ENCODE data around the gene SNRPB.

The SNRPB gene

DNA sequence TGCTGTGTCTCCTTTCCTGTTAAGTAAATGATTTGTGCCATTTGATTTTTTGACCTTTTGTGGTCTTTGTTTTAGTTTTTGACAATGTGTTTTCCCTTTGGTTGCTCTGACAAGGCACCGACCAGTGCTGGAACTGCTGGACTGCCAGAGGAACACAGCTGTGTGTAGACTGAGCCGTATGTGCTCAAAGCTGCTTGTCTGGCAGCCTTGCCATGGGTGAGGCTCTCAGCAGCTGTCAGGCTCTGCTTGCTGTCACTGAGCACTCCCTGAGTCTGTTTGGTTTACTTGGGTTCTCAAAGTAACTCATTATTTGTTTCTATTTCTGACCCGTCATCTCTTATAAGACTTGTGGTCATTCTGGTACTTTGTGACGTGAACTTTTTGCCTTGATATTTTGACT lies 15.1 kb upstream of the SNRPB start:
- no peaks in the 10 kb centered on the region for H3K9me2 ChIP-seq (replicated peaks; ENCODE audit: insufficient read depth, low read length)
- H4K20me1 ChIP-seq (ENCODE audit: low read depth, low read length), result no peaks in the 10 kb centered on the region
- no peaks in the 10 kb centered on the region for H3K9me3 ChIP-seq (ENCODE audit: insufficient read depth, low read length)
- no peak overlapping the region for H3K4me3 ChIP-seq (ENCODE audit: insufficient read depth, low read length, poor library complexity, severe bottlenecking)
- TF ChIP-seq EZH2phosphoT487 (conservative IDR thresholded peaks at IDR 0.05; ENCODE audit: low read length), result no peak
- TF ChIP-seq, protein P1, sequence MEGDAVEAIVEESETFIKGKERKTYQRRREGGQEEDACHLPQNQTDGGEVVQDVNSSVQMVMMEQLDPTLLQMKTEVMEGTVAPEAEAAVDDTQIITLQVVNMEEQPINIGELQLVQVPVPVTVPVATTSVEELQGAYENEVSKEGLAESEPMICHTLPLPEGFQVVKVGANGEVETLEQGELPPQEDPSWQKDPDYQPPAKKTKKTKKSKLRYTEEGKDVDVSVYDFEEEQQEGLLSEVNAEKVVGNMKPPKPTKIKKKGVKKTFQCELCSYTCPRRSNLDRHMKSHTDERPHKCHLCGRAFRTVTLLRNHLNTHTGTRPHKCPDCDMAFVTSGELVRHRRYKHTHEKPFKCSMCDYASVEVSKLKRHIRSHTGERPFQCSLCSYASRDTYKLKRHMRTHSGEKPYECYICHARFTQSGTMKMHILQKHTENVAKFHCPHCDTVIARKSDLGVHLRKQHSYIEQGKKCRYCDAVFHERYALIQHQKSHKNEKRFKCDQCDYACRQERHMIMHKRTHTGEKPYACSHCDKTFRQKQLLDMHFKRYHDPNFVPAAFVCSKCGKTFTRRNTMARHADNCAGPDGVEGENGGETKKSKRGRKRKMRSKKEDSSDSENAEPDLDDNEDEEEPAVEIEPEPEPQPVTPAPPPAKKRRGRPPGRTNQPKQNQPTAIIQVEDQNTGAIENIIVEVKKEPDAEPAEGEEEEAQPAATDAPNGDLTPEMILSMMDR (IDR thresholded peaks at IDR 0.05; ENCODE audit: insufficient read depth, low read length, poor library complexity, severe bottlenecking), result no peak
- no peak overlapping the region for H2AFZ ChIP-seq (ENCODE audit: low read depth, low read length, severe bottlenecking)
- H3K27me3 ChIP-seq (ENCODE audit: low read length), result no peaks in the 10 kb centered on the region
- no peak overlapping the region for H3K4me2 ChIP-seq (ENCODE audit: low read depth, low read length, poor library complexity, severe bottlenecking)
- H3F3A ChIP-seq (ENCODE audit: insufficient read depth), result no peaks in the 10 kb centered on the region
- H3K79me2 ChIP-seq (ENCODE audit: insufficient read depth, low read length), result no peaks in the 10 kb centered on the region
- H3K27ac ChIP-seq (ENCODE audit: low read depth, low read length), result no peak overlapping the region
- peaks cover 12% of the 10 kb centered on the region; the same call in 1 of the 2 replicates for H3K36me3 ChIP-seq (ENCODE audit: low read length)
- no peak overlapping the region for H3K9ac ChIP-seq (ENCODE audit: low read length)

DNA sequence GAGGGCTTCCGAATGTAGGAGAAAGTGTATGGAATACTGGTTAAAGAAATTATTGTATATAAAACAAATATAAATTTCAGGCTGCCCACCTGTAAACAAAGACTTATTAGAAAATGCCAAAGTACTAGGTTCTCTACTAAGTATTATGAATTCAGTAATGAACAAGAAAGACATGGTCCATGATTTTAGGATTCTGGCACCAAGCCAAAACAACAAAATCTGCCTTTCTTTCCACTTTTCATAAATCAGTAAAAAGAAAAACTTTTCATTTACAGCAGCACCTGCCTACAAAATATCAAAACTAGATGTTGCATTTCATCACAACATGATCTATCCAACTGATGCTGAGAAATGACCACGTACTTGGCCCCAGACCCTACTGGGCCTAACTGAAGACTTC lies 14.5 kb upstream of the SNRPB start:
- H3F3A ChIP-seq (ENCODE audit: insufficient read depth), result no peaks in the 10 kb centered on the region
- peaks cover 12% of the 10 kb centered on the region; the same call in 1 of the 2 replicates for H3K36me3 ChIP-seq (ENCODE audit: low read length)
- no peaks in the 10 kb centered on the region for H4K20me1 ChIP-seq (ENCODE audit: low read depth, low read length)

DNA sequence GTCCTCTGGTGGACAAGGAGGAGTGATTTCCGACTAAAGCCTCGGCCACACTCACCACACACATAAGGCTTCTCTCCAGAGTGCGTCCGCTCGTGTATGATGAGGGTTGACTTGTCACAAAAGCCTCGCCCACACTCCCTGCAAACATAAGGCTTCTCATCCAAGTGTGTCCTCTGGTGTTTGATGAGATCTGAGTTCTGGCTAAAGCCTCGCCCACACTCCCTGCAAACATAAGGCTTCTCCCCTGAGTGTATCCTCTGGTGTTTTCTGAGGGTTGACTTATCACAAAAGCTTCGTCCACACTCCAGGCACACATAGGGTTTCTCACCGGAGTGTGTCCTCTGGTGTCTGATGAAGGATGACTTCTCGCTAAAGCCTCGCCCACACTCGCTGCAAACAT lies 12.9 kb upstream of the SNRPB start:
- no peaks in the 10 kb centered on the region for H3K9me2 ChIP-seq (replicated peaks; ENCODE audit: insufficient read depth, low read length)
- no peaks in the 10 kb centered on the region for H3K9me3 ChIP-seq (ENCODE audit: insufficient read depth, low read length)
- H4K20me1 ChIP-seq (ENCODE audit: low read depth, low read length), result no peaks in the 10 kb centered on the region
- no peak overlapping the region for H3K9ac ChIP-seq (ENCODE audit: low read length)
- no peak overlapping the region for H3K4me3 ChIP-seq (ENCODE audit: insufficient read depth, low read length, poor library complexity, severe bottlenecking)
- no peak overlapping the region for H2AFZ ChIP-seq (ENCODE audit: low read depth, low read length, severe bottlenecking)
- TF ChIP-seq EZH2phosphoT487 (conservative IDR thresholded peaks at IDR 0.05; ENCODE audit: low read length), result no peak
- TF ChIP-seq, protein P1 (IDR thresholded peaks at IDR 0.05; ENCODE audit: insufficient read depth, low read length, poor library complexity, severe bottlenecking), result no peak
- H3K79me2 ChIP-seq (ENCODE audit: insufficient read depth, low read length), result no peaks in the 10 kb centered on the region
- peaks cover 12% of the 10 kb centered on the region; the same call in 1 of the 2 replicates for H3K36me3 ChIP-seq (ENCODE audit: low read length)
- no peaks in the 10 kb centered on the region for H3F3A ChIP-seq (ENCODE audit: insufficient read depth)
- H3K27ac ChIP-seq (ENCODE audit: low read depth, low read length), result no peak overlapping the region
- no peaks in the 10 kb centered on the region for H3K27me3 ChIP-seq (ENCODE audit: low read length)
- H3K4me2 ChIP-seq (ENCODE audit: low read depth, low read length, poor library complexity, severe bottlenecking), result no peak overlapping the region

More for the DNA sequence above, 14.5 kb upstream of the SNRPB start:
- Histone ChIP-seq H3K79me2 (ENCODE audit: insufficient read depth, low read length) (no peaks in the 10 kb centered on the region), H3K9me2 (replicated peaks; ENCODE audit: insufficient read depth, low read length) (no peaks in the 10 kb centered on the region), H3K9me3 (ENCODE audit: insufficient read depth, low read length) (no peaks in the 10 kb centered on the region), H3K27ac (ENCODE audit: low read depth, low read length) (no peak overlapping the region), H3K27me3 (ENCODE audit: low read length) (no peaks in the 10 kb centered on the region), H3K4me2 (ENCODE audit: low read depth, low read length, poor library complexity, severe bottlenecking) (no peak overlapping the region), H3K9ac (ENCODE audit: low read length) (no peak overlapping the region), H3K4me3 (ENCODE audit: insufficient read depth, low read length, poor library complexity, severe bottlenecking) (no peak overlapping the region), H2AFZ (ENCODE audit: low read depth, low read length, severe bottlenecking) (no peak overlapping the region)
- no peak for TF ChIP-seq EZH2phosphoT487 (conservative IDR thresholded peaks at IDR 0.05; ENCODE audit: low read length)
- TF ChIP-seq, protein P1 (IDR thresholded peaks at IDR 0.05; ENCODE audit: insufficient read depth, low read length, poor library complexity, severe bottlenecking), result no peak

Data from SU-DHL-6 (cell line).